ENCODE data around the gene BANP.
"Not testable (repeated sequence)": the region's sequence is repeated elsewhere in the genome, so short reads cannot be mapped to it uniquely, and the experiment has no call there.

DNA sequence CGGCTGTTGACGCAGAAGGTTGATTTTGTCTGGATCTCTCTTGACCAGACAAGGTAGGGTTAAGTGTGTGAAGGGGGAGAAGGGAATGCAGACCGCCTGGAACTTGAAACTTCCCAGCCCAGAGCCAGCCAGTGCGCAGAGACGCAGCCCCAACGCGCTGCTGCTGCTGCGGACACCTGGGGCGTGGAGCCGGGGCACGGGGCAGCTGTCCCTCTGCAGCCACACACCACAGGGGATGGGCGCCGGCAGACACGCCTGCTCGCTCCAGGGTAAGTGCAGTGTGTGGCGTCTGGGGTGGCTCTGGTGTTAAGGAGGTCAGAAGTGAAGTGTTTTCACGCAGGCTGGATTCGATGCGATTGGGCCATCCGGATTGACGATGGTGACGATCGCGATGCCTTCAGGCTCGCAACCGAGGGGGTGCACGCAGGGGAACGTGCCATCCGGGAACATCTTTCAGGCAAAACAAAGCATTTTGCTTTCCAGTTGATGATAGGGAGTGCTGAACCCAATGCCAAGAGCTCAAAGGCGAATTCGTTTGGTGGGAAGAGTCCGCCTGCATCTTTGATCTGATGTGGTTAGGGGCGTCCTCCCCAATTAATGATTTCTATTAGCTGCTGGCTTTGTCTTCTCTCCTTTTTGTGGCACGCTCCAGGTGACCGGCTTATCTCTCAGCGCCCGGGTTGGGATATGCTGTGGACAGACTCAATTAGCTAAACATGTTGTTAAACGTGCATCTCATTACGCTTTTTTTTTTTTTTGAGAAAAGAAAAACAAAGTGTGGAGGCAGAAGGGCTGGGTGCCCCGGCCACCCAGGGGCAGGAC lies 149.8 kb downstream of the BANP start:
- TF ChIP-seq, protein P1, sequence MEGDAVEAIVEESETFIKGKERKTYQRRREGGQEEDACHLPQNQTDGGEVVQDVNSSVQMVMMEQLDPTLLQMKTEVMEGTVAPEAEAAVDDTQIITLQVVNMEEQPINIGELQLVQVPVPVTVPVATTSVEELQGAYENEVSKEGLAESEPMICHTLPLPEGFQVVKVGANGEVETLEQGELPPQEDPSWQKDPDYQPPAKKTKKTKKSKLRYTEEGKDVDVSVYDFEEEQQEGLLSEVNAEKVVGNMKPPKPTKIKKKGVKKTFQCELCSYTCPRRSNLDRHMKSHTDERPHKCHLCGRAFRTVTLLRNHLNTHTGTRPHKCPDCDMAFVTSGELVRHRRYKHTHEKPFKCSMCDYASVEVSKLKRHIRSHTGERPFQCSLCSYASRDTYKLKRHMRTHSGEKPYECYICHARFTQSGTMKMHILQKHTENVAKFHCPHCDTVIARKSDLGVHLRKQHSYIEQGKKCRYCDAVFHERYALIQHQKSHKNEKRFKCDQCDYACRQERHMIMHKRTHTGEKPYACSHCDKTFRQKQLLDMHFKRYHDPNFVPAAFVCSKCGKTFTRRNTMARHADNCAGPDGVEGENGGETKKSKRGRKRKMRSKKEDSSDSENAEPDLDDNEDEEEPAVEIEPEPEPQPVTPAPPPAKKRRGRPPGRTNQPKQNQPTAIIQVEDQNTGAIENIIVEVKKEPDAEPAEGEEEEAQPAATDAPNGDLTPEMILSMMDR (IDR thresholded peaks at IDR 0.05) = not testable (repeated sequence)
- TF ChIP-seq POLR2A (IDR thresholded peaks at IDR 0.05; ENCODE audit: low read depth); EP300 (IDR thresholded peaks at IDR 0.05): not testable (repeated sequence)

All from esophagus muscularis mucosa (tissue), 4 donors.